SK-N-SH treated with all-trans-retinoic acid at 6 μM for 48 hours (cell line): Measurements from ENCODE around the gene ZMIZ1.

Experiments
- ATAC-seq: fragments of 200-7000 bp; cut with Tn5 transposase; 3 replicates; pipeline ENCODE4 v1.9.1; 2020; ENCODE audit warnings: mild to moderate bottlenecking, moderate library complexity
- ARNTL ChIP-seq: fragments of 450-650 bp; formaldehyde crosslinking; IDR thresholded peaks from 2 replicates; pipeline ENCODE4 v1.5.0; 2020; ENCODE audit warnings: low read depth, mild to moderate bottlenecking, moderate library complexity, borderline replicate concordance
- BACH2 ChIP-seq: fragments of 250-450 bp; sonication (Bioruptor Pico); IDR thresholded peaks from 2 replicates; pipeline ENCODE4 v1.9.0; 2021; ENCODE audit warnings: mild to moderate bottlenecking, borderline replicate concordance
- CSDC2 ChIP-seq: fragments of 250-450 bp; sonication (Bioruptor Pico); IDR thresholded peaks from 2 replicates; pipeline ENCODE4 v1.5.0; 2020; ENCODE audit warnings: mild to moderate bottlenecking, moderate library complexity
- ESRRG ChIP-seq: fragments of 250-450 bp; sonication (Bioruptor Pico); IDR thresholded peaks from 2 replicates; pipeline ENCODE4 v1.6.1; 2021; ENCODE audit warnings: mild to moderate bottlenecking
- GLIS3 ChIP-seq: fragments of 250-450 bp; sonication (Bioruptor Pico); IDR thresholded peaks from 2 replicates; pipeline ENCODE4 v1.5.0; 2020; ENCODE audit warnings: mild to moderate bottlenecking, moderate library complexity
- ISL1 ChIP-seq: fragments of 250-450 bp; sonication (Bioruptor Pico); IDR thresholded peaks from 2 replicates; pipeline ENCODE4 v2.1.2; 2022; ENCODE audit warnings: mild to moderate bottlenecking, moderate library complexity
- OSR1 ChIP-seq: fragments of 250-450 bp; sonication (Bioruptor Pico); IDR thresholded peaks from 2 replicates; pipeline ENCODE4 v1.8.0; 2022; ENCODE audit warnings: moderate library complexity, mild to moderate bottlenecking, inconsistent platforms
- PPARA ChIP-seq: fragments of 250-450 bp; sonication (Bioruptor Pico); IDR thresholded peaks from 2 replicates; pipeline ENCODE4 v1.5.0; 2020; ENCODE audit warnings: mild to moderate bottlenecking, borderline replicate concordance
- RARB ChIP-seq: fragments of 250-450 bp; sonication (Bioruptor Pico); IDR thresholded peaks from 2 replicates; pipeline ENCODE4 v1.8.0; 2021; ENCODE audit warnings: mild to moderate bottlenecking, moderate library complexity
- SNAI2 ChIP-seq: fragments of 250-450 bp; sonication (Bioruptor Pico); IDR thresholded peaks from 2 replicates; pipeline ENCODE4 v1.5.0; 2020; ENCODE audit warnings: mild to moderate bottlenecking, moderate library complexity
- TCF4 ChIP-seq: fragments of 250-450 bp; sonication (Bioruptor Pico); IDR thresholded peaks from 2 replicates; pipeline ENCODE4 v1.8.0; 2021; ENCODE audit warnings: mild to moderate bottlenecking, moderate library complexity, borderline replicate concordance
- TOX ChIP-seq: fragments of 250-450 bp; sonication (Bioruptor Pico); IDR thresholded peaks from 2 replicates; pipeline ENCODE4 v1.8.0; 2021; ENCODE audit warnings: mild to moderate bottlenecking, moderate library complexity, borderline replicate concordance
- ZC3H10 ChIP-seq: fragments of 250-450 bp; sonication (Bioruptor Pico); IDR thresholded peaks from 2 replicates; pipeline ENCODE4 v1.5.1; 2021; ENCODE audit warnings: mild to moderate bottlenecking, moderate library complexity
- ZFP3 ChIP-seq: fragments of 250-450 bp; sonication (Bioruptor Pico); IDR thresholded peaks from 2 replicates; pipeline ENCODE4 v1.5.0; 2020; ENCODE audit warnings: mild to moderate bottlenecking, moderate library complexity
- ZFP30 ChIP-seq: fragments of 450-650 bp; formaldehyde crosslinking; IDR thresholded peaks from 2 replicates; pipeline ENCODE4 v1.5.0; 2022; ENCODE audit warnings: mild to moderate bottlenecking, moderate library complexity
- ZNF565 ChIP-seq: fragments of 450-650 bp; formaldehyde crosslinking; conservative IDR thresholded peaks from 2 replicates; pipeline ENCODE4 v1.5.0; 2020; ENCODE audit warnings: low read depth, mild to moderate bottlenecking, moderate library complexity
- ZNF70 ChIP-seq: fragments of 450-650 bp; formaldehyde crosslinking; IDR thresholded peaks from 2 replicates; pipeline ENCODE4 v1.5.0; 2020; ENCODE audit warnings: mild to moderate bottlenecking, moderate library complexity
- ZNF8 ChIP-seq: fragments of 450-650 bp; formaldehyde crosslinking; IDR thresholded peaks from 2 replicates; pipeline ENCODE4 v1.5.0; 2020; ENCODE audit warnings: mild to moderate bottlenecking, moderate library complexity
- TF ChIP-seq, protein P1 (sequence below): fragments of 250-450 bp; sonication (Bioruptor Pico); IDR thresholded peaks from 2 replicates; pipeline ENCODE4 v1.8.0; 2021; ENCODE audit warnings: low read depth, mild to moderate bottlenecking, moderate library complexity, borderline replicate concordance
- TF ChIP-seq, protein P2 (sequence below): fragments of 250-450 bp; sonication (Bioruptor Pico); IDR thresholded peaks from 2 replicates; pipeline ENCODE4 v1.5.1; 2020; ENCODE audit warnings: low read depth, mild to moderate bottlenecking, moderate library complexity
- TF ChIP-seq, protein P3 (sequence below): fragments of 250-450 bp; sonication (Bioruptor Pico); IDR thresholded peaks from 2 replicates; pipeline ENCODE4 v1.5.0; 2020; ENCODE audit warnings: mild to moderate bottlenecking, moderate library complexity
- TF ChIP-seq, protein P4 (sequence below): fragments of 250-450 bp; sonication (Bioruptor Pico); IDR thresholded peaks from 2 replicates; pipeline ENCODE4 v1.8.0; 2020; ENCODE audit warnings: mild to moderate bottlenecking, moderate library complexity, borderline replicate concordance

Gene ZMIZ1

DNA sequence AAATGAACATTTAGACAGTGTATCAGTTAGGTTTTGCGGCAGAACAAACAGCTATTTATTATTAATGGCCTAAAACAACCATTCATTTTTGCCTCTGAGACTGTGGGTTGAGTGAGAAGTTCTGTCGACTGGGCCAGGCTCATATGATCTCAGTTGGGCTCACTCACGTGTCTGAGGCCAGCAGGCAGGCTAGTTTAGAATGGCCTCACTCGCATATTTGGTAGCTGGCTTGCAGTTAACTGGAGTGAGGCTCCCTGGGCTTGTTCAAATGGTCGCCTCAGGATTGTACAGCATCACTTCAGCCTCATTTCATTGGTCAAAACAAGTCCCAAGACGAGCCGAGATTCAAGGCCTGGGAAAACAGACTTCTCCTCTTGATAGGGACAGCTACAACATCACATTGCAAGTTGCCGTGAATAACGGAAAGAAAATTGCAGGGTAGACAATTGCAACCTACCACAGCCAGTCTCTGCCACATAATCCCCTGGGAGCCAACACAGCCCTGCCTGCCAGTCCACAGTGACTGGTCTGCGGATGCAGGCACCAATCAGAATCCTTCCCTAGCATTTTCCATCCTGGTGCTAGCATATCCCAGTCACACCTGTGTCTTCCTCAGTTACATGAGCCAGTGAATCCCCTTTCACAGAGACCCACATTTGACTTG, 255.4 kb downstream of the ZMIZ1 start:
- TF ChIP-seq, protein P1, sequence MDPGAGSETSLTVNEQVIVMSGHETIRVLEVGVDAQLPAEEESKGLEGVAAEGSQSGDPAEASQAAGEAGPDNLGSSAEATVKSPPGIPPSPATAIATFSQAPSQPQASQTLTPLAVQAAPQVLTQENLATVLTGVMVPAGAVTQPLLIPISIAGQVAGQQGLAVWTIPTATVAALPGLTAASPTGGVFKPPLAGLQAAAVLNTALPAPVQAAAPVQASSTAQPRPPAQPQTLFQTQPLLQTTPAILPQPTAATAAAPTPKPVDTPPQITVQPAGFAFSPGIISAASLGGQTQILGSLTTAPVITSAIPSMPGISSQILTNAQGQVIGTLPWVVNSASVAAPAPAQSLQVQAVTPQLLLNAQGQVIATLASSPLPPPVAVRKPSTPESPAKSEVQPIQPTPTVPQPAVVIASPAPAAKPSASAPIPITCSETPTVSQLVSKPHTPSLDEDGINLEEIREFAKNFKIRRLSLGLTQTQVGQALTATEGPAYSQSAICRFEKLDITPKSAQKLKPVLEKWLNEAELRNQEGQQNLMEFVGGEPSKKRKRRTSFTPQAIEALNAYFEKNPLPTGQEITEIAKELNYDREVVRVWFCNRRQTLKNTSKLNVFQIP (CRISPR knock-in tag), result no peak
- TF ChIP-seq PPARA (CRISPR knock-in tag) (no peak), ZC3H10 (CRISPR knock-in tag) (no peak), ESRRG (CRISPR knock-in tag) (no peak), ZNF565 (CRISPR knock-in tag) (no peak), GLIS3 (CRISPR knock-in tag) (no peak), ZNF8 (no peak), RARB (CRISPR knock-in tag) (no peak)
- ATAC-seq, result no peak

DNA sequence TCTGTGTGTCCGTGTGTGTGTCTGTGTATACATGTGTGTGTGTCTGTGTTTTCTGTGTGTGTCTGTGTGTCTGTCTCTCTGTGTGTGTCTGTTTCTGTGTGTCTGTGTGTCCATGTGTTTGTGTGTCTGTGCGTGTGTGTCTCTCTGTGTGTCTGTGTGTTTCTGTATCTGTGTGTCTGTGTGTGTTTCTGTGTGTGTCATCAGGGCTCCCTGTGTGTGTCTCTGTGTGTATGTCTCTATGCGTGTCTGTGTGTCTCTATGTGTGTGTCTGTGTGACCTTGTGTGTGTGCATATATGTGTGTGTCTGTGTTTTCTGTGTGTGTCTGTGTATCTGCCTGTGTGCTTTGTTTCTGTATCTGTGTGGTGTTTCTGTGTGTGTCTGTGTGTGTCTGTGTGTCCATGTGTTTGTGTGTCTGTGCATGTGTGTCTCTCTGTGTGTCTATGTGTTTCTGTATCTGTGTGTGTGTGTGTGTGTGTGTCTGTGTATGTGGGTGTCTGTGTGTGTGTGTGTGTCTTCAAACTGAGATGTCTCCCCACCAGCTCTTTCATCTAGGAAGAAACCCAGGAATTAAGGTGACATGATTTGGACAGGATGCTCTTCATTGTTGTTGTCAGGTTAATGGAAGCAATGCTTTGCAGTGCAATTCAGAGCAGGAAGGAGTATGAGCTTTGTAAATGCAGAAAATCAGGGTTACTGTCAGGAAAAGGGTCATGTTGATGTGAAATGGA, 257.8 kb downstream of the ZMIZ1 start:
- no peak for ATAC-seq

DNA sequence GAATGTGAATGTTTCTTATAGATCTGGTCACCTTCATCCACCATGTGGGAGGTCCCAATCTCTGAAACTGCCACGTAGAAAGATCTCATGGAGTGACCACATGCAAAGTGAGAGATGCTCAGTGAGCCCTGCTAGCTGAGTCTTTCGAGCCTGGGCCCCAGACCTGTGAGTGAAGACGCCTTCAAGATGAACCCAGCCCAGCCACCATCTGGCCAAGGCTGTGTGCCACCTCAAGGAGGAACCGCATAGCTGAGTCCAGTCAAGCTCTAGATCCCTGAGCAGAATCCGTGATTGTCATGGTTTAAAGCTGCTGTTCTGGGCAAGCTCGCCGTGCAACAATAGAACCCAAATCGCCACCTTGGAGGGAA, 258.3 kb downstream of the ZMIZ1 start:
- no peak for TF ChIP-seq ZNF70
- no peak for TF ChIP-seq ZNF565 (CRISPR knock-in tag)
- TF ChIP-seq OSR1, result no peak
- no peak for TF ChIP-seq RARB (CRISPR knock-in tag)
- no peak for TF ChIP-seq PPARA (CRISPR knock-in tag)
- no peak for TF ChIP-seq ZNF8
- no peak for TF ChIP-seq ARNTL (CRISPR knock-in tag)
- no peak for TF ChIP-seq ZC3H10 (CRISPR knock-in tag)
- TF ChIP-seq CSDC2 (CRISPR knock-in tag), result no peak
- TF ChIP-seq BACH2 (CRISPR knock-in tag), result no peak
- TF ChIP-seq SNAI2, result no peak
- TF ChIP-seq ZFP3 (CRISPR knock-in tag), result no peak
- ATAC-seq, result no peak

More for the DNA sequence above, 257.8 kb downstream of the ZMIZ1 start:
- TF ChIP-seq PPARA (CRISPR knock-in tag) (no peak), ARNTL (CRISPR knock-in tag) (no peak), TCF4 (no peak), TOX (no peak), ZFP30 (no peak)
- TF ChIP-seq, all 23 proteins: peak for 0

DNA sequence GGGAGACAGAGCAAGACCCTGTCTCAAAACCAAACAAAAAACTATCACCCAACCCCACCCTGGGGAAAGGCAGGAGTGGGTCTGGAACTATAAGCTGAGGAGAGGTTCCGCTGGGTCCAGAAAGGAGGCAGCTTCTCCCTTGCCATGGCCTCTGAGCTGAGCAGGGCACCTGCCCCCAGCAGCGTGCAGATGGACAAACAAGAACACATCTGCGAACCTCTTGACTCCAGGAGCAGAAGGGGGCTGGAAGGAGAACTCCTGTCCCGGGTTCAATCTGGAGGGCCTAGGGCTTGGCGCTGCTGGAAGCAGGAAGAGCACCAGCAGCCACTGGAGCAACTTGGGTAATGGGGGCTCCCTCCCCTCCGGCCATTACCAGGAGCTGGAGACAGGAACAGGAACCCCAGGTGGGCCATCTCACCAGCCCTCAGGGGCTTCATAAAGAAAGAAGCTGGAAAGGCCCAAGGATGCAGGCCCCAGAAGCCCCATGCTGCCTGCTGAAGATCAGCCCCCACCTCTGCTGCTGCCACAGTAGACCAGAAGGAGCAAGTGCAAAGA, 259.5 kb downstream of the ZMIZ1 start:
- TF ChIP-seq ZNF70 (no peak), ZNF565 (CRISPR knock-in tag) (no peak), ESRRG (CRISPR knock-in tag) (no peak), RARB (CRISPR knock-in tag) (no peak), CSDC2 (CRISPR knock-in tag) (no peak), PPARA (CRISPR knock-in tag) (no peak), ISL1 (CRISPR knock-in tag) (no peak)
- TF ChIP-seq, protein P1 (CRISPR knock-in tag), result no peak
- TF ChIP-seq, protein P2, sequence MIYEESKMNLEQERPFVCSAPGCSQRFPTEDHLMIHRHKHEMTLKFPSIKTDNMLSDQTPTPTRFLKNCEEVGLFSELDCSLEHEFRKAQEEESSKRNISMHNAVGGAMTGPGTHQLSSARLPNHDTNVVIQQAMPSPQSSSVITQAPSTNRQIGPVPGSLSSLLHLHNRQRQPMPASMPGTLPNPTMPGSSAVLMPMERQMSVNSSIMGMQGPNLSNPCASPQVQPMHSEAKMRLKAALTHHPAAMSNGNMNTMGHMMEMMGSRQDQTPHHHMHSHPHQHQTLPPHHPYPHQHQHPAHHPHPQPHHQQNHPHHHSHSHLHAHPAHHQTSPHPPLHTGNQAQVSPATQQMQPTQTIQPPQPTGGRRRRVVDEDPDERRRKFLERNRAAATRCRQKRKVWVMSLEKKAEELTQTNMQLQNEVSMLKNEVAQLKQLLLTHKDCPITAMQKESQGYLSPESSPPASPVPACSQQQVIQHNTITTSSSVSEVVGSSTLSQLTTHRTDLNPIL, result no peak
- TF ChIP-seq, all 23 proteins: peak for 0
- ATAC-seq, result no peak

DNA sequence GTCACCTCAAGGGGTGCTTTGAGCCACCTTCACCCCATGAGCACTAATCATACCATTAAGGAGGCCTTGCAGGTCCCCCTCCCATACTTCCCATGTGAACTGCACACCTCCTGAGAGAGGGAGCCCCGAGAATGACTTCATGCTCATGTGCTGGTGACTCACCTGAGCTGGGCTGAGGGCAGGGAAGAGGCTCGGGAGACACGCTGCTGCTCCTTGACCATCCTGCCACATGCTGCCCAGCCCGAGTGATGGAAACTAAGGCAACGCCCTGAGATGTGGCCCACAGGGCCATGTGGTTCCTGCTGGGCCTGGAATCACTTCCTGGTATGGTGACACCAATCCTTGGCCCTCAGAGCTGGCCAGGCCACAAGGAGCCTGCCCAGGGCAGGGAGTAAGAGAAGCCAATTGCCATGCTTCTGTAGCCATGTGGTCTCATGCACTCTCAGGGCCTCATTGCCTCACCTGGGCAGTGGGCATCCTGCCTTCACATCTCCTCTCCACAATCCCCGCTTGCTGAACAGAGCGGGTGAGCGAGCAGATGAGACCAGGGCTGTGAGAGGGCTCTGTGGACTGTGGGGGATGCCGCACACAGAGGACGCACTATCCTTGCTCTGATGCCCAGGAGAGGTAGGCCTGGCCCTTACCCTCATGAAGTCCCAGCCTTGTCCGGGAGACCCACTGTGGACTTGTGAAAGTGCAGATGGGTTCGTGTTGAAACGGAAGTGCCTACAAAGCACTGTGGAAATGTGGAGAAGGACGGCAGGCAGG, 260.2 kb downstream of the ZMIZ1 start:
- ATAC-seq, result no peak
- TF ChIP-seq ISL1 (CRISPR knock-in tag) (no peak), ESRRG (CRISPR knock-in tag) (no peak), ZNF8 (no peak), ZNF70 (no peak)
- TF ChIP-seq, protein P3, sequence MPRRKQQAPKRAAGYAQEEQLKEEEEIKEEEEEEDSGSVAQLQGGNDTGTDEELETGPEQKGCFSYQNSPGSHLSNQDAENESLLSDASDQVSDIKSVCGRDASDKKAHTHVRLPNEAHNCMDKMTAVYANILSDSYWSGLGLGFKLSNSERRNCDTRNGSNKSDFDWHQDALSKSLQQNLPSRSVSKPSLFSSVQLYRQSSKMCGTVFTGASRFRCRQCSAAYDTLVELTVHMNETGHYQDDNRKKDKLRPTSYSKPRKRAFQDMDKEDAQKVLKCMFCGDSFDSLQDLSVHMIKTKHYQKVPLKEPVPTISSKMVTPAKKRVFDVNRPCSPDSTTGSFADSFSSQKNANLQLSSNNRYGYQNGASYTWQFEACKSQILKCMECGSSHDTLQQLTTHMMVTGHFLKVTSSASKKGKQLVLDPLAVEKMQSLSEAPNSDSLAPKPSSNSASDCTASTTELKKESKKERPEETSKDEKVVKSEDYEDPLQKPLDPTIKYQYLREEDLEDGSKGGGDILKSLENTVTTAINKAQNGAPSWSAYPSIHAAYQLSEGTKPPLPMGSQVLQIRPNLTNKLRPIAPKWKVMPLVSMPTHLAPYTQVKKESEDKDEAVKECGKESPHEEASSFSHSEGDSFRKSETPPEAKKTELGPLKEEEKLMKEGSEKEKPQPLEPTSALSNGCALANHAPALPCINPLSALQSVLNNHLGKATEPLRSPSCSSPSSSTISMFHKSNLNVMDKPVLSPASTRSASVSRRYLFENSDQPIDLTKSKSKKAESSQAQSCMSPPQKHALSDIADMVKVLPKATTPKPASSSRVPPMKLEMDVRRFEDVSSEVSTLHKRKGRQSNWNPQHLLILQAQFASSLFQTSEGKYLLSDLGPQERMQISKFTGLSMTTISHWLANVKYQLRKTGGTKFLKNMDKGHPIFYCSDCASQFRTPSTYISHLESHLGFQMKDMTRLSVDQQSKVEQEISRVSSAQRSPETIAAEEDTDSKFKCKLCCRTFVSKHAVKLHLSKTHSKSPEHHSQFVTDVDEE, result no peak
- TF ChIP-seq, protein P4, sequence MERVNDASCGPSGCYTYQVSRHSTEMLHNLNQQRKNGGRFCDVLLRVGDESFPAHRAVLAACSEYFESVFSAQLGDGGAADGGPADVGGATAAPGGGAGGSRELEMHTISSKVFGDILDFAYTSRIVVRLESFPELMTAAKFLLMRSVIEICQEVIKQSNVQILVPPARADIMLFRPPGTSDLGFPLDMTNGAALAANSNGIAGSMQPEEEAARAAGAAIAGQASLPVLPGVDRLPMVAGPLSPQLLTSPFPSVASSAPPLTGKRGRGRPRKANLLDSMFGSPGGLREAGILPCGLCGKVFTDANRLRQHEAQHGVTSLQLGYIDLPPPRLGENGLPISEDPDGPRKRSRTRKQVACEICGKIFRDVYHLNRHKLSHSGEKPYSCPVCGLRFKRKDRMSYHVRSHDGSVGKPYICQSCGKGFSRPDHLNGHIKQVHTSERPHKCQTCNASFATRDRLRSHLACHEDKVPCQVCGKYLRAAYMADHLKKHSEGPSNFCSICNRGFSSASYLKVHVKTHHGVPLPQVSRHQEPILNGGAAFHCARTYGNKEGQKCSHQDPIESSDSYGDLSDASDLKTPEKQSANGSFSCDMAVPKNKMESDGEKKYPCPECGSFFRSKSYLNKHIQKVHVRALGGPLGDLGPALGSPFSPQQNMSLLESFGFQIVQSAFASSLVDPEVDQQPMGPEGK (CRISPR knock-in tag), result no peak
